ENCODE measurements around the gene PKNOX1. TPM values are rescaled to one million over a fixed set of nuclear protein-coding genes. Genes with fewer than 3 reads are reported as not detected.
A peak's percentile ranks its signal among the peaks of the same experiment; 100 is the strongest.
"Not testable (repeated sequence)": the region's sequence is repeated elsewhere in the genome, so short reads cannot be mapped to it uniquely, and the experiment has no call there.

PKNOX1 gene
- total RNA-seq, 6 experiments from 2014 or later: 6.2 to 9.5 (median 7.4) TPM

DNA sequence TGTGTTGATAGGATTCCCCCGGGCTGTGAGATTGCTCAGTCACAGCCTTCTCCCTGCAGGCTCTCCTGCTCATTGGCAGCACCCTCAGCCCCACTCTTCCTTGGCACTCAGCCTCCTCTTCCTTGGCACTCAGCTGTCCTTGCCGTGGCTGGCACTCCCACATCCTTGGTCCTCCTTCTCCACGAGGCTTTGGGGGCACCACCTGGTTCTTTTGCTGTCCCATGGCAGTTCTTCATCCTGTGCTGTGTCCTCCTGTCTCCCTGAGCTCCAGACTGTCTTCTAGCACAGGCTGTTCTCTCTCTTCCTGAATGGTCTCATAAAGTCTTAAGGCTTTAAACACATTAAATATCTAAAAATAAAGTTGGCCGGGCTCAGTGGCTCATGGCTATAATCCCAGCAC is 27.0 kb downstream of the PKNOX1 start:
- H3K4me3 ChIP-seq: no peak overlapping the region
- 66% methylated on average over 2 of the region's 4 CpGs for WGBS (ENCODE audit: insufficient coverage, low coverage, low lambda C conversion rate, missing lambda C conversion rate)
- H3K9me3 ChIP-seq: peaks cover 0 to 6% (median 0%) of the 10 kb centered on the region in 4 donors
- DNase-seq: no peak
- H3K4me1 ChIP-seq: no peaks in the 10 kb centered on the region
- no peaks in the 10 kb centered on the region for H3K27me3 ChIP-seq
- TF ChIP-seq POLR2A (IDR thresholded peaks at IDR 0.05): no peak
- TF ChIP-seq, protein P1, sequence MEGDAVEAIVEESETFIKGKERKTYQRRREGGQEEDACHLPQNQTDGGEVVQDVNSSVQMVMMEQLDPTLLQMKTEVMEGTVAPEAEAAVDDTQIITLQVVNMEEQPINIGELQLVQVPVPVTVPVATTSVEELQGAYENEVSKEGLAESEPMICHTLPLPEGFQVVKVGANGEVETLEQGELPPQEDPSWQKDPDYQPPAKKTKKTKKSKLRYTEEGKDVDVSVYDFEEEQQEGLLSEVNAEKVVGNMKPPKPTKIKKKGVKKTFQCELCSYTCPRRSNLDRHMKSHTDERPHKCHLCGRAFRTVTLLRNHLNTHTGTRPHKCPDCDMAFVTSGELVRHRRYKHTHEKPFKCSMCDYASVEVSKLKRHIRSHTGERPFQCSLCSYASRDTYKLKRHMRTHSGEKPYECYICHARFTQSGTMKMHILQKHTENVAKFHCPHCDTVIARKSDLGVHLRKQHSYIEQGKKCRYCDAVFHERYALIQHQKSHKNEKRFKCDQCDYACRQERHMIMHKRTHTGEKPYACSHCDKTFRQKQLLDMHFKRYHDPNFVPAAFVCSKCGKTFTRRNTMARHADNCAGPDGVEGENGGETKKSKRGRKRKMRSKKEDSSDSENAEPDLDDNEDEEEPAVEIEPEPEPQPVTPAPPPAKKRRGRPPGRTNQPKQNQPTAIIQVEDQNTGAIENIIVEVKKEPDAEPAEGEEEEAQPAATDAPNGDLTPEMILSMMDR (IDR thresholded peaks at IDR 0.05): no peak
- no peaks in the 10 kb centered on the region for H3K36me3 ChIP-seq
- intact Hi-C loops (cut with DNase I): no loop called here
- no peak overlapping the region for H3K27ac ChIP-seq
- peak in 1 of 4 donors; percentile 33 for ATAC-seq

DNA sequence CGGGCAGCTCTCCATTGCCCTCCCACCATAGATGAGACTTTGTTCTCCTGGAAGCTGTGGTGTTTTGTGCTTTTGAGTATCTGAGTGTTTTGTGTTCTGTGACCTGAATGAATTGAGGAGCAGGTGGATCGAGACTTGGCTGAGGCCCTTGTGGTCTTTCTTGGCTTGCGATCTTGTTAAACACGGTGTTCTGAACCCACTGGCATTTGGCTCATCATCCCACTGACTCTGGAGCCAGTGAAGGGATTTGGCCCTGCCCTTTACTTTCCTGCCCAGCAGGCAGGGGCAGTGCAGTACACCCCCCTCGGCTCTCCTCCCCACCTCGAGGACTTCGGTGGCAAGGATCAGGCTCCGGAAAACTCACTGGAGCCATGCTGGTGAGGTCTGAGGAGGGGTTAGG is 30.6 kb downstream of the PKNOX1 start:
- no peak overlapping the region for H3K4me3 ChIP-seq
- no peaks in the 10 kb centered on the region for H3K27me3 ChIP-seq
- WGBS (ENCODE audit: insufficient coverage, low coverage, low lambda C conversion rate, missing lambda C conversion rate): 63% methylated on average over 6 of the region's 8 CpGs
- intact Hi-C loops (cut with DNase I): no loop called here
- peaks cover 0 to 1% (median 0%) of the 10 kb centered on the region in 4 donors for H3K9me3 ChIP-seq
- H3K4me1 ChIP-seq: no peaks in the 10 kb centered on the region
- ATAC-seq (no peak), DNase-seq (peak in 1 of 3 donors; percentile 62)
- peaks cover 0 to 16% (median 5%) of the 10 kb centered on the region in 4 donors for H3K36me3 ChIP-seq
- TF ChIP-seq, protein P1 (IDR thresholded peaks at IDR 0.05): no peak
- TF ChIP-seq POLR2A (IDR thresholded peaks at IDR 0.05): no peak
- H3K27ac ChIP-seq: no peak overlapping the region

DNA sequence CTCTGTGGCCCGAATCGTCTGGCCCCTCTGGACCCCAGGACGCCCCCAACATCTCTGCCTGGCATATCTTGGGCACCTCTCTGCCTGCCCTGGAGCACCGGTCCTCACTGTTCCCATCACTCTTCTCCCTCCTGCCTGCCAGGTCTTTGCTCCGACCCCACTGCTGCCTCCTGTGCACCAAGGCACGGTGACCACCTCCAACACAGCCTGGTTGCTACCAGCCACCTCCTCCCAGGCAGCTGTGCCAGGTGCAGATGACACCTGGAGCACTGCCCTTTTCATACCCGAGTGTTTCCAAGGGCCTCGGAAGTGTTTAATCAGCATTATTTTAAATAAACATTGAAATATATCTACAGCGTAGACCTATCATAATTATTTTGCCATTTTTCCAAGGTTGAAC is 31.3 kb downstream of the PKNOX1 start:
- H3K9me3 ChIP-seq: no peaks in the 10 kb centered on the region
- no peak for TF ChIP-seq POLR2A (IDR thresholded peaks at IDR 0.05)
- TF ChIP-seq, protein P1 (IDR thresholded peaks at IDR 0.05): no peak
- ATAC-seq (no peak), DNase-seq (no peak)
- H3K27me3 ChIP-seq: no peaks in the 10 kb centered on the region
- no peak overlapping the region for H3K27ac ChIP-seq
- H3K4me3 ChIP-seq: no peak overlapping the region
- peaks cover 0 to 19% (median 5%) of the 10 kb centered on the region in 4 donors for H3K36me3 ChIP-seq
- intact Hi-C loops (cut with DNase I): no loop called here
- no peaks in the 10 kb centered on the region for H3K4me1 ChIP-seq
- WGBS (ENCODE audit: insufficient coverage, low coverage, low lambda C conversion rate, missing lambda C conversion rate): 62% methylated on average over 4 of the region's 9 CpGs

DNA sequence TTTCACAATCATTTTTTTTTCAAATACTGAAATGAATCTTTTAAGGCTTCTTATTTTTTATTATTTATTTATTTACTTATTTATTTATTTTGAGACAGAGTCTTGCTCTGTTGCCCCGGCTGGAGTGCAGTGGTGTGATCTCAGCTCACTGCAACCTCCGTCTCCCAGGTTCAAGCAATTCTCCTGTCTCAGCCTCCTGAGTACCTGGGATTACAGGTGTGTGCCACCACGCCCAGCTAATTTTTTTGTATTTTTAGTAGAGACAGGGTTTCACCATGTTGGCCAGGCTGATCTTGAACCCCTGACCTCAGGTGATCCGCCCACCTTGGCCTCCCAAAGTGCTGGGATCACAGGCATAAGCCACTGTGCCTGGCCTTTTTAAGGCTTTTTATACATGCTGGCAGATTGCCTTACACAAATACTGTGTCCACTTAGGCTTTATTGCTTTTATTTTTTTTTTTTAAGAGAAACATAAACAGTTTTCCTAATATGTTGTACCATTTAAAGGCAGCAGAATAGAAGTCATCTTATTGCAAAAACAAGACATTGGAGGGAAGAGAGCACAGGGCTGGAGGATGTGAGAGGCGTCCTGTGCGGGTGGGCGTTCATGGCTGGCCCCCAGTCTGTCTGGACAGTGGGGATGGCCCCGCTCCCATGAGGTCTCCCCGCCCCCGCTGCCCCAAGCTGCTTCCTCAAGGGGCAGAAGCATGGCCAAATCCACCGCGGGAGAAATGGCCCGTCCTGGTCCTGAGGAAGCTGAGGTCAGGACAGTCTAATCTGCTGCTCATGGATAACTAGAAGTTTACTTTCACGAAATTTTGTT is 31.9 kb downstream of the PKNOX1 start:
- H3K4me1 ChIP-seq; H3K27me3 ChIP-seq; H3K27ac ChIP-seq; H3K9me3 ChIP-seq; H3K4me3 ChIP-seq; DNase-seq; intact Hi-C loops (cut with DNase I): not testable (repeated sequence)
- H3K36me3 ChIP-seq: peaks cover 0 to 19% (median 6%) of the 10 kb centered on the region in 4 donors
- WGBS (ENCODE audit: insufficient coverage, low coverage, low lambda C conversion rate, missing lambda C conversion rate): 86% methylated on average over 8 of the region's 14 CpGs
- peak in 2 of 4 donors; percentile 51 to 53 for ATAC-seq

DNA sequence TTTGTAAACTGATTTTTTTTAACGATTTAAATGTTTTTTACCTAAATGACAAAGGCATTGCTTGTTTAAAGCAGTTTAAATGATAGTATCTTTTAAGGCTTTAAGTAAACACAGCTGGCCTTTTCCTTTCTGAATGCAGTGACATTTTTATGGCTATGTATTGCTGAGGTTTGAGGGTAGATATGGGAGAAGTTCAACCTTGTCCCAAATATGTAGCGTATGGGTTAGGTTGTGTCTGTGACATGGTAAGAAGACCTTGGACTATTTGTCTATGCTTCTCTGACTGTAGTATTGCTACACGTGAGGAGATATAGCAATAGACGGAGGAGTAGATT is 32.5 kb downstream of the PKNOX1 start:
- Histone ChIP-seq H3K4me1 (no peaks in the 10 kb centered on the region), H3K4me3 (no peak overlapping the region), H3K36me3 (peaks cover 0 to 22% (median 8%) of the 10 kb centered on the region in 4 donors), H3K9me3 (no peaks in the 10 kb centered on the region), H3K27me3 (no peaks in the 10 kb centered on the region), H3K27ac (no peak overlapping the region)
- intact Hi-C loops (cut with DNase I): no loop called here
- ATAC-seq (no peak), DNase-seq (no peak)
- 75% methylated on average over 4 of the region's 4 CpGs for WGBS (ENCODE audit: insufficient coverage, low coverage, low lambda C conversion rate, missing lambda C conversion rate)
- TF ChIP-seq, protein P1 (IDR thresholded peaks at IDR 0.05): no peak
- no peak for TF ChIP-seq POLR2A (IDR thresholded peaks at IDR 0.05)
